Body of pancreas (tissue), 4 donors: Measurements from ENCODE around the gene RNF149. TPM values are rescaled to one million over a fixed set of nuclear protein-coding genes. Genes with fewer than 3 reads are reported as not detected.
"Not testable (repeated sequence)": the region's sequence is repeated elsewhere in the genome, so short reads cannot be mapped to it uniquely, and the experiment has no call there.

ENCODE experiments used
- ATAC-seq: fragments of 150-250 bp; one replicate; pipeline ENCODE4 v1.9.1; 2016
- DNase-seq, 4 donors: peaks; one replicate each; pipeline ENCODE4 v3.0.0-alpha.2; 2019
- H3K27ac ChIP-seq, 4 donors: fragments of 200-600 bp; sonication (generic); 1 replicate in 3 of 4; 2 replicates in 1 of 4; pipeline versions ENCODE4 v1.5.1 to v1.6.1; 2016 to 2019; ENCODE audit warnings: mild to moderate bottlenecking in 1 of 4, mixed read lengths in 1 of 4, moderate library complexity in 1 of 4
- H3K27me3 ChIP-seq, 2 donors: fragments of 200-600 bp; sonication (generic); one replicate each; pipeline ENCODE4 v1.6.0; 2016; ENCODE audit warnings: mild to moderate bottlenecking in 1 of 2
- H3K36me3 ChIP-seq, 2 donors: fragments of 200-600 bp; sonication (generic); replicated peaks in 1 of 2; 2 replicates each; pipeline ENCODE4 v1.5.1; 2016; ENCODE audit warnings: low read depth in 2 of 2; ENCODE audit not compliant: insufficient read depth in 1 of 2
- H3K4me1 ChIP-seq: fragments of 200-600 bp; sonication (generic); one replicate; pipeline ENCODE4 v1.6.0; 2016
- H3K4me3 ChIP-seq, 2 donors: fragments of 200-600 bp; sonication (generic); 1 replicate in 1 of 2; 2 replicates in 1 of 2; pipeline ENCODE4 v1.5.1; 2016 to 2019
- H3K9me3 ChIP-seq, 3 donors: fragments of 200-600 bp; sonication (generic); 1 replicate in 2 of 3; 2 replicates in 1 of 3; pipeline ENCODE4 v1.5.1; 2016
- POLR2A ChIP-seq, 3 donors: fragments of 450-650 bp; IDR thresholded peaks; one replicate each; pipeline ENCODE4 v1.6.1; 2016; ENCODE audit warnings: antibody characterized with exemption in 3 of 3, mild to moderate bottlenecking in 2 of 3
- WGBS, 2 donors: methylation state at CpG; one replicate each; pipeline ENCODE4 v1.1.5; 2017; 5-methylcytosine and 5-hydroxymethylcytosine counted together
- intact Hi-C: fragments of 100-400 bp; cut with DNase I; formaldehyde crosslinking; loops from one replicate; pipeline ENCODE4 v1.15.1; 2023
- total RNA-seq, 2 donors: library from RNA; depleted of rRNA; stranded (reverse); fragments of >200 nt; gene quantifications; one replicate each; pipeline ENCODE4 v1.1.0, GENCODE V29; 2016
- TF ChIP-seq, protein P1 (sequence below), 7 experiments: fragments of 450-650 bp in 4 of 7; fragments of 200-600 bp in 3 of 7; sonication (generic) in 3 of 7; IDR thresholded peaks; one replicate each; pipeline ENCODE4 v1.5.1; 2016 to 2019; ENCODE audit warnings: antibody characterized with exemption in 7 of 7

The RNF149 gene
- total RNA-seq, 2 donors from 2014 or later, result 38.6 to 47.7 TPM

DNA sequence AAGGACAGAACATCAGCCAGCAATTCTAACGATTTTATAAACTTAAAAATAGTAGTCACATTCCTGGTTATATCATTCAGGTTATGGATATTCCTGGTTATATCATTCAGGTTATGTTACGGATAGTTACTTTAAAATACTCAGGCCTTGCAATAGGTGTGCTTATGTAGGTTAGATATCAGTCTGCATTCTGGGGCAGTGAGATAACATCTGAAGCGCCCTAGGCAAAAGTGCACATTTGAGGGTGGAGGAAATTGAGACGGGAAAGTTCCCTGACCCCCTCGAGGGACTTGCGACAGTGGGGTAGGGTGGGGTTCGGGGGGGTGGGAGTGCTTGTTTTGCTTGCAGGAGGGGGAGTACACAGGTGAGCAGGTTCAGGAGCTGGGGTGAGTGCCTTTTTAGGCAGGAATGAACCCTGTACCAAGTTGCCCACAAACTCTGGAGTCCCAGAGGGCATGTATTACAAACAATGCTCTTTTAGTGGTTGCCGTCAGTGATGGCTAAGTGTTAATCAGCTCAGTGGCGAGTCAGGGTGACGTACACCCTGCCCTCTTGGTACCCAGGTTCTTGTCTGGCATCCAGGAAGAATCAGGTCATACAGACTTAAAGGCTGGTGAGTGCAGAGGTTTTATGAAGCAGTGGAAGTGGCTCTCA lies 47.0 kb upstream of the RNF149 start:
- Histone ChIP-seq H3K9me3 (no peaks in the 10 kb centered on the region), H3K4me3 (no peak overlapping the region), H3K27me3 (no peaks in the 10 kb centered on the region), H3K36me3 (no peaks in the 10 kb centered on the region), H3K27ac (no peak overlapping the region), H3K4me1 (no peaks in the 10 kb centered on the region)
- DNase-seq (no peak), ATAC-seq (no peak)
- no peak for TF ChIP-seq POLR2A (IDR thresholded peaks at IDR 0.05)
- intact Hi-C loops, result no loop called here
- 70 to 72% methylated on average over 10 of the region's 10 CpGs for WGBS, 2 donors

DNA sequence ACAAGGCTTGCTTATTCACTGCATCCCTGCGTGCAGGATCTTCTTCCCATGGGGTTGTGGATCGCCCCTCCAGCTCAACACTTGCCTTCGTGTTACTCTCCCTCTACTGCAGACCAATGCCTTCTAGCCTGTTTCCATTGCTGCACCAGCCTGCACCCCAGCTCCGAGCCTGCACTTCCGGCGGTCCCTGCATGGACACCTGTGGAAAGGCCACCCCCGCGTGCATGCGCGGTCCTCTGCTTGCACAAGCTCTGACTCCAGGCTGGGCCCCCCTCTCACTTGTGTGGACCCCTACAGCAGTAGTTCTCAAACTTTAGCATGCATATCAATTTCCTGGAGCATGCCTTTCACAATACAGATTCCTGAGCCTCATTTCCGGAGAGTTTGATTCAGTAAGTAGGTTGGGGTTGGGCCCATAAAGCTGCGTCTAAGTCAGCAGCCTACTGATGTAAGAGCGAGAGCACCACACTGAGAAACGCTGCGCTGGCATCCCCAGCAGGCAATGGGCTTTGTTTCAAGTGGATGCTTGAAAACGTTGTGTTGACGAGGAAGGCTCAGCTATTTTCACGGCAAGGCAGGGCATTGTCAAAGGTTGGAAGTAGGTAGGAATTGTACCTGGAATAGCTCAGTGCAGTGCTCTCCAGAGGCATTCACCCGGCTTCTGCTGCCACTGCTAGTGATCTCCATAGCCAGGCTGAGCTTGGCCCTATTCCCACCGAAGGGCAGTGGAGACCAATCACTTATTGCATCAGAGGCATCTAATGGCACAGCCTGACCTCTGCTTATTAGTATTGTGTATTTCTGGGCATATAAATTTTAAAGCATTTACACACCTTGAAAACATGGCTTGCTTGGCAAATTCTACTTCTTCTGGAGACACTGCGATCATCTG lies 46.2 kb upstream of the RNF149 start:
- ATAC-seq (no peak), DNase-seq (no peak)
- 83 to 85% methylated on average over 14 to 21 of the region's 21 CpGs for WGBS, 2 donors
- H3K4me3 ChIP-seq, result no peak overlapping the region
- intact Hi-C loops, result no loop called here
- no peaks in the 10 kb centered on the region for H3K36me3 ChIP-seq
- no peak overlapping the region for H3K27ac ChIP-seq
- TF ChIP-seq, protein P1, sequence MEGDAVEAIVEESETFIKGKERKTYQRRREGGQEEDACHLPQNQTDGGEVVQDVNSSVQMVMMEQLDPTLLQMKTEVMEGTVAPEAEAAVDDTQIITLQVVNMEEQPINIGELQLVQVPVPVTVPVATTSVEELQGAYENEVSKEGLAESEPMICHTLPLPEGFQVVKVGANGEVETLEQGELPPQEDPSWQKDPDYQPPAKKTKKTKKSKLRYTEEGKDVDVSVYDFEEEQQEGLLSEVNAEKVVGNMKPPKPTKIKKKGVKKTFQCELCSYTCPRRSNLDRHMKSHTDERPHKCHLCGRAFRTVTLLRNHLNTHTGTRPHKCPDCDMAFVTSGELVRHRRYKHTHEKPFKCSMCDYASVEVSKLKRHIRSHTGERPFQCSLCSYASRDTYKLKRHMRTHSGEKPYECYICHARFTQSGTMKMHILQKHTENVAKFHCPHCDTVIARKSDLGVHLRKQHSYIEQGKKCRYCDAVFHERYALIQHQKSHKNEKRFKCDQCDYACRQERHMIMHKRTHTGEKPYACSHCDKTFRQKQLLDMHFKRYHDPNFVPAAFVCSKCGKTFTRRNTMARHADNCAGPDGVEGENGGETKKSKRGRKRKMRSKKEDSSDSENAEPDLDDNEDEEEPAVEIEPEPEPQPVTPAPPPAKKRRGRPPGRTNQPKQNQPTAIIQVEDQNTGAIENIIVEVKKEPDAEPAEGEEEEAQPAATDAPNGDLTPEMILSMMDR (IDR thresholded peaks at IDR 0.05), result no peak
- TF ChIP-seq POLR2A (IDR thresholded peaks at IDR 0.05), result no peak
- H3K9me3 ChIP-seq, result no peaks in the 10 kb centered on the region
- no peaks in the 10 kb centered on the region for H3K4me1 ChIP-seq
- H3K27me3 ChIP-seq, result no peaks in the 10 kb centered on the region

DNA sequence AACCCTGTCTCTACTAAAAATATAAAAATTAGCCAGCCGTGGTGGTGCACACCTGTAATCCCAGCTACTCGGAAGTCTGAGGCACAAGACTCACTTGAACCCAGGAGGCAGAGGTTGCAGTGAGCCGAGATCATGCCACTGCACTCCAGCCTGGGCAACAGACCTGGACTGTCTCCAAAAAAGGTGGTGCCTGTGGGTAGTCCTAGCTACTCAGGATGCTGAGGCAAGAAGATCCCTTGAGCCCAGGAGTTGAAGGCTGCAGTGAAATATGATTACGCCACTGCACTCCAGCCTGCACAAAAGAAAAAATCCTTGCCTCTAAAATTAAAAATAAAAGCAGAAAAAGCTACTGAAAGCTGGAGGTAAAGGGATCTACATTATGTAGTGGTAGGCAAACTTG lies 44.1 kb upstream of the RNF149 start:
- H3K9me3 ChIP-seq, H3K4me3 ChIP-seq, intact Hi-C loops, ATAC-seq, H3K27ac ChIP-seq, DNase-seq, H3K4me1 ChIP-seq, H3K27me3 ChIP-seq, H3K36me3 ChIP-seq: not testable (repeated sequence)
- WGBS, 2 donors, result 71 to 81% methylated on average over 4 of the region's 4 CpGs

DNA sequence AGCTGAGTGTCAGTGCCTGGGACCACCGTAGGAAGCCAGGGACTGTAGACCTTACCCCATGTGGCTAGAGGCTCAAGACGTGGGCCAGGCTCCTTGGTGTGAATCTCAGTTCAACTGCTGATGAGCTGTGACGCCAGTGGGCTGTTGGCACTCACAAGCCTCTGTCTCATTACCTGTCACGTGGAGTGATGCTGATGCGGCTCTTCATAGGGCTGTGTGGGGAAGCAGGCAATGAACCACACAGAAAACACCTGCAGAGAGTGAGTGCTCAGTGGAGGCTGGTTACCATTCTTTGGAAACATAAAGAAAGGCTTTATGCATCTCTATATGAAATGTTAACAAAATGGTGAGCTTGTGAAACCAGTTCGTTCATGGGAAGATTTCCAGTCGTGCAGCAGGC lies 42.7 kb upstream of the RNF149 start:
- intact Hi-C loops, result no loop called here
- Histone ChIP-seq H3K4me1 (no peaks in the 10 kb centered on the region), H3K27ac (no peak overlapping the region), H3K27me3 (no peaks in the 10 kb centered on the region), H3K36me3 (no peaks in the 10 kb centered on the region), H3K9me3 (no peaks in the 10 kb centered on the region), H3K4me3 (no peak overlapping the region)
- TF ChIP-seq, protein P1 (IDR thresholded peaks at IDR 0.05), result no peak
- TF ChIP-seq POLR2A (IDR thresholded peaks at IDR 0.05), result no peak
- 77 to 78% methylated on average over 7 of the region's 7 CpGs for WGBS, 2 donors
- ATAC-seq (no peak), DNase-seq (no peak)

DNA sequence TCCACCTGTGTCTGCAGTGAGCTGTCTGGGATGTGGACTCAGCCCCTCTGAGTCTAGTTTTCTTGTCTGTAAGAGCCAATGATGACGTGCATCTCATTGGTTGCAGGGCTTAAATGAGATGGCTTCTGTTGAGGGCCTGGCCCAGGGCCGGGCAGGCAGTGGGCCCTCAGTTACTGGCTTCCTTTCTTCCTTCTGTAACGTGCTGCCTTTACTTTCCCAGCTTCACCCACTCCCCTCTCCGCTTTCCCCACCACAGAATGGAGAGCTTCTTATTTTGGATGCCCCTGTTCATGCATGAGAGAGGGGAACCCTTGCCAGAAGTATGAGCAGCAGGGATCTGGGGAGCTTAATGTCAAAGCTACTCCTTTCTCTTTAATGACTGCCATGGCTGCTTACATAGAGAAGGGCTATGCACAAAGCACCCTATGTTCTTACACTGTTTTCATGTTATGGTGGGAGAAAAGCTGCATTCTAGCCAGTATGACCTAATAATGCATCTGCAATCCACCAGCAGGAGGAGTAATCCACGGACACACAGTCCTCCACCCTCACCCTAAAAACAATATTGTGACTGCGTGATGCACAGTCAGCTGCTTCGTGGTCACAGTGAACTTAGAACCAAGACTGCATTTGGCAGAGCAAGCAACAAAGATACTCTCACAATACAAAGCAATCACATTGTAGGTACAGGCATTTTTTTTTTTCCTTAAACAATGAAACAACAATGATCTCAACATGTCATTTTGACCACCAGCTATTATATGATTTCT lies 41.6 kb upstream of the RNF149 start:
- no peak for ATAC-seq
- H3K27ac ChIP-seq, result no peak overlapping the region
- TF ChIP-seq, protein P1 (IDR thresholded peaks at IDR 0.05), result peak in 1 of 7 experiments; percentile 9
- no peak for TF ChIP-seq POLR2A (IDR thresholded peaks at IDR 0.05)
- H3K4me1 ChIP-seq, result no peaks in the 10 kb centered on the region
- H3K36me3 ChIP-seq, result no peaks in the 10 kb centered on the region
- 76 to 82% methylated on average over 7 of the region's 7 CpGs for WGBS, 2 donors
- H3K9me3 ChIP-seq, result no peaks in the 10 kb centered on the region
- H3K4me3 ChIP-seq, result no peak overlapping the region
- no peaks in the 10 kb centered on the region for H3K27me3 ChIP-seq
- DNase-seq, result no peak
- intact Hi-C loops, result no loop called here
